Heart left ventricle (tissue), 13 donors: ENCODE data around the gene ELOB.

Experiments used
- POLR2A ChIP-seq, 2 donors: fragments of 450-650 bp; IDR thresholded peaks; one replicate each; pipeline ENCODE4 v1.6.1; 2017; ENCODE audit warnings: antibody characterized with exemption in 2 of 2, mild to moderate bottlenecking in 2 of 2, moderate library complexity in 2 of 2
- TF ChIP-seq, protein P1 (sequence below), 12 donors: fragments of 200-600 bp; sonication (generic) in 4 of 12; IDR thresholded peaks; one replicate each; pipeline versions ENCODE4 v1.5.0 to v1.8.0; 2018 to 2022; ENCODE audit warnings: antibody characterized with exemption in 12 of 12, mild to moderate bottlenecking in 5 of 12
- donor health status: ischemic (EF 13 %, LVEDD 7.1; RV severe dilation, severe dysfunction).
- donor health status: DM: no; HTN: yes; CAD: no.
- donor health status: DM: no; HTN: no; CAD: no.
- donor health status: ischemic (EF 25% LVEDD 6.9; RV normal size, moderate dysfunction).
- donor health status: ischemic (EF 25% LVEDD 5.7; RV mildly dilated, moderate dysfunction).
- donor health status: ischemic (EF 35%, LVEDD 5.7; RV mildly dilated, moderate dysfunction).
- donor health status: nonischemic (EF 11% LVEDD 7.7; RV severe dilation, severe dysfunction).
- donor health status: DM: yes; HTN: yes; CAD: no.
- donor health status: PGD.
- donor health status: ischemic (EF 29% LVEDD 5.4; RV normal size, mild dysfunction).
- donor health status: nonischemic (EF 23%, LVEDD 6.1; RV moderate dilation, normal function).

DNA sequence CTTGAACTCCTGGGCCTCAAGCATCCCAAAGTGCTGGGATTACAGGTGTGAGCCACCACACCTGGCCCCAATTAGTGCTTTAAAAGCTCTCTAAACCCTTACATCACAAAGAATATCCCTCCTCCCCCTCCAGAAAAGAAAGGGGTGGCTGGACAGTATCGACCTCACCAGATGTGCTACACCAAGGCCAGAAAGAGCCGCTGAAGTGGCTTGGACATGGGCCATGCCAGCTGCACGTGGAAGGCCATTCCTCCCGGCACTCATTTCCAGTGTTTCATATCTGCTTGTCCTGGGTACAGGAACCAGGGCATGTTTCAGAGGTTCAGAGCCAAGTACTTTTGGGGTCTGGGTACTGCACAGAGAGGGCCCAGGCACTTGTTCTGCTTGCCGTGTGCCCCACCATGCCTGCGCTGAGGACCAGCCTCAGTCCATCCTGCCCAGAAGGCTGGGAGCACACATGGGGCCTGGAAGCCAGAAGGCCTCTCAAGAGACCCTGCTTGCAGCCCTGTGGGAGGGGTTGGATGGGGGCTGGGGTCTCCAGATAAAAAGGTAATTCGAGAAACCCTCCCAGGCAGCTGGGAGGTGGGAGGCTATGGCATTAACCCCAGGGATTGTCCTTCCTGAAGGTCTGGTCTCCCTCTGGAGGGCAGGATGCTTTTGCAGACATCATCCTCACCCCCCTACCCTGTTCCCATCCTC is 28.2 kb downstream of the ELOB start:
- TF ChIP-seq, protein P1, sequence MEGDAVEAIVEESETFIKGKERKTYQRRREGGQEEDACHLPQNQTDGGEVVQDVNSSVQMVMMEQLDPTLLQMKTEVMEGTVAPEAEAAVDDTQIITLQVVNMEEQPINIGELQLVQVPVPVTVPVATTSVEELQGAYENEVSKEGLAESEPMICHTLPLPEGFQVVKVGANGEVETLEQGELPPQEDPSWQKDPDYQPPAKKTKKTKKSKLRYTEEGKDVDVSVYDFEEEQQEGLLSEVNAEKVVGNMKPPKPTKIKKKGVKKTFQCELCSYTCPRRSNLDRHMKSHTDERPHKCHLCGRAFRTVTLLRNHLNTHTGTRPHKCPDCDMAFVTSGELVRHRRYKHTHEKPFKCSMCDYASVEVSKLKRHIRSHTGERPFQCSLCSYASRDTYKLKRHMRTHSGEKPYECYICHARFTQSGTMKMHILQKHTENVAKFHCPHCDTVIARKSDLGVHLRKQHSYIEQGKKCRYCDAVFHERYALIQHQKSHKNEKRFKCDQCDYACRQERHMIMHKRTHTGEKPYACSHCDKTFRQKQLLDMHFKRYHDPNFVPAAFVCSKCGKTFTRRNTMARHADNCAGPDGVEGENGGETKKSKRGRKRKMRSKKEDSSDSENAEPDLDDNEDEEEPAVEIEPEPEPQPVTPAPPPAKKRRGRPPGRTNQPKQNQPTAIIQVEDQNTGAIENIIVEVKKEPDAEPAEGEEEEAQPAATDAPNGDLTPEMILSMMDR (IDR thresholded peaks at IDR 0.05): no peak
- TF ChIP-seq POLR2A (IDR thresholded peaks at IDR 0.05): no peak
